Stimulated activated CD4-positive, alpha-beta T cell treated with anti-CD3 and anti-CD28 coated beads, Interleukin-2, amount 100 ng/mL, for 48 hours (primary cell): ENCODE results near the gene COLQ.
"Not testable (repeated sequence)": the region's sequence is repeated elsewhere in the genome, so short reads cannot be mapped to it uniquely, and the experiment has no call there.

Experiments
- DNase-seq, 2 donors: peaks; one replicate each; pipeline ENCODE4 v3.0.0-alpha.2; 2020

The COLQ gene

DNA sequence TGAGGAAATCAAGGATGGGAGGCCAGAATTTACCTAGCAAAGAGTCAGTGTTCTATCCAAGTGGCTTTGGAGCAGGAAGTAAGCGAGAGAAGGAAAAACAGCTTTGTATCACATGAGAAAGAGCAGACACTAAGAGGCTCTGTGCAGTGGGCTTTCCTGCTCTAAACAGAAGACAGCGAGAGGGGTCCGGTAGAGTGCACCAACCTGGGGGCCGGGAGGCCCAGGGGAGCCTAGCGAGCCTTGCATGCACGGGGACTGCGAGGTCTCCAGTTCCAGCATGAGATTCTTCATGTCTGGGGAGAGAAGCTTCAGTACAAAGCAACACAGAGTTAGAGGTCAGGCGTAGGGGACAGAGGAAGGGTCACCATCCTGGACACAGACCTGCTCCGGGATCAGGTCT, 33.5 kb downstream of the COLQ start:
- DNase-seq: no peak

DNA sequence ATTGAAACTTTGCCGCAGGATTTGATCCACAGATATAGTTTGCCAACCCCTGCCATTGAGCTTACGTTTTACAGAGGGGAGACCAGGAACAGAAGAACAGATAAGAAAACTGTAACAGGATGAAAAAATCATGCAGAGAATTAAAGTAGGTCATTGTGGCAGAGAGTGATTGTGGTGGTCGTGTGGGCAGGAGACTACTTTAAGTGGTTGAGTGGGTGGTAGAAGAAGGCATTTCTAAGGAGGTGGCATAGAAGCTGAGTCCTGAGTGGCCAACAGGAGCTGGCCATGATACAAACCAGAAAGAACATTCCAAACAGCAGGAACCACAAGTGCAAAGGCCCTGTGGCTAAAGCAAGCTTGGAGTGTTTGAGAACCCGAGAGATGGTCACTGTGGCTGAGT, 34.5 kb downstream of the COLQ start:
- DNase-seq: no peak

- DNase-seq: no peak
Measured at GRCh38 chr3:15486020-15486419, 35.5 kb downstream of the COLQ start.

DNA sequence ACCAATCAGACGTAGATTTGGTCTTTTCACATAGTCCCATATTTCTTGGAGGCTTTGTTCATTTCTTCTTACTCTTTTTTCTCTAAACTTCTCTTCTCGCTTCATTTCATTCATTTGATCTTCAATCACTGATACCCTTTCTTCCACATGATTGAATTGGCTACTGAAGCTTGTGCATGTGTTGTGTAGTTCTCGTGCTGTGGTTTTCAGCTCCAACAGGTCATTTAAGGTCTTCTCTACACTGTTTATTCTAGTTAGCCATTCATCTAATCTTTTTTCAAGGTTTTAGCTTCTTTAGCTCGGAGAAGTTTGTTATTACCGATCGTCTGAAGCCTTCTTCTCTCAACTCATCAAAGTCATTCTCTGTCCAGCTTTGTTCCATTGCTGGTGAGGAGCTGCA, 37.0 kb downstream of the COLQ start:
- DNase-seq: not testable (repeated sequence)

GRCh38 chr3:15479400-15480224, 41.9 kb downstream of the COLQ start:
- DNase-seq: no peak

DNA sequence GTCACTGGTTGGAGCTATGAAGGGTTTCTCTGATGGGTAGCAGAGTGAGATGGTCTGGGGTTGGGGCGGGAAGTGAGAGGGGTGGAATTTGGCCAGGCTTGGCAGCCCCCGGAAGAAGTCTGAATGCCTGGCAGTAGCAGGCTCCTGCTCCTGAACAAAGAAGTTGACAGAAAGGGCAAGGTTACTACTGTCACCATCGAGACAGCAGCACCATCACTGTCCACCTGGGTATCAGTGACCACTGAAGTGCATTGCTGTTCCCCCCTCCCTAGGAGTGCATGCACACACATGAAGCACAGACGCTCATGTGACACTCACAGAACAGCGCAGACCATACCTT, 42.9 kb downstream of the COLQ start:
- no peak for DNase-seq

DNA sequence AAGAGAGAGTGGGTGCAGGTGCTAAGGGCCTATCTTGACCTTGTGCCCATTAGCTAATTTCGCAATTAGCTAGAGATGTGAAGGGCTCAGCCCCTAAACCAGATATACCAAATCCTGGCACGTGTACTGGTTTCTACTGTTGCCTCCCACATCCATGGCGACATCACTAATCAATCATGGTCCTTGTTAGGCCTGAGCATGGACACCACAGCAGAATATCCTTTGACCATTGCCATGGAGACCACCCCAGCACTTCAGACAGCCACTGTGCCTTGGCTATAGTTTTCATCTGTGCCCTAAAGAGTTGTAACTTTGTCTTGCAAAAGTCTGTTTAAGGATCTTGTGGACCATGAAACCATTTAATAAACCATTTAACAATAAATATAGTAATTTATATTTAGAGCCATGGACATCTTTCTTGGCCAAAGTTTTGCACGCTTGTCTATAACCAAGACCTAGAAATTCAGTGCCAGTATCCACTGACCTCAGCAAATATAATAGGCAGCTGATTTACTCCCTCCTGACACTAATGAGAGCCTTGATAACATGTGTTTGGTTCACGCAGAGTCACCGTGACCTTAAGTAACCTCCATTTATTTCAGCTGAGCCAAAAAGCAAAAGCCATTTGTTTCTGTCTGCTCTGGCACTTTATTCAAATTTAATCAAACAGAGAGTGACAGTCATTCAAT, 43.4 kb downstream of the COLQ start:
- no peak for DNase-seq

- no peak for DNase-seq
Measured at GRCh38 chr3:15476378-15476777, 45.1 kb downstream of the COLQ start.

- no peak for DNase-seq
Measured at GRCh38 chr3:15475161-15475560, 46.3 kb downstream of the COLQ start.

- no peak for DNase-seq
Measured at GRCh38 chr3:15471861-15472260, 49.6 kb downstream of the COLQ start.

DNA sequence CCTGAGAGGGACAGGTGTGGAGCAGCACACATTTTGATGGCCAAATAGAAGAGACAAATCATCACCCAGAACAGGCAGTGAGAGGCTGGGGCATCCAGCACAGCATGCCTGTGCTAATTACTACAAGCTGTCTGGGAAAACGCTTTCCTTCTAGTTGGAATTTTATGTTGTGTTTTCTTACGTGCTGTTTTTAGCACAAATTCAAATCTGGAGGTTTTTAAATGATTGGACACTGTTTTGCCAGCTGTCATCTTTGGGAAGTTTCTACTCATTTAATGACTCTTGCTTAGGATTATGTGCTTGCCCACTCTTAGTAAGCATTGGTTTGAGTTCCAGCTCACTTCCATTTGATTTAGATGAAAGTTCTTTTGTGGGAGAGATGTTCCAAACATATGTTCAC, 50.7 kb downstream of the COLQ start:
- no peak for DNase-seq

GRCh38 chr3:15470261-15470660, 51.2 kb downstream of the COLQ start:
- DNase-seq: no peak

DNA sequence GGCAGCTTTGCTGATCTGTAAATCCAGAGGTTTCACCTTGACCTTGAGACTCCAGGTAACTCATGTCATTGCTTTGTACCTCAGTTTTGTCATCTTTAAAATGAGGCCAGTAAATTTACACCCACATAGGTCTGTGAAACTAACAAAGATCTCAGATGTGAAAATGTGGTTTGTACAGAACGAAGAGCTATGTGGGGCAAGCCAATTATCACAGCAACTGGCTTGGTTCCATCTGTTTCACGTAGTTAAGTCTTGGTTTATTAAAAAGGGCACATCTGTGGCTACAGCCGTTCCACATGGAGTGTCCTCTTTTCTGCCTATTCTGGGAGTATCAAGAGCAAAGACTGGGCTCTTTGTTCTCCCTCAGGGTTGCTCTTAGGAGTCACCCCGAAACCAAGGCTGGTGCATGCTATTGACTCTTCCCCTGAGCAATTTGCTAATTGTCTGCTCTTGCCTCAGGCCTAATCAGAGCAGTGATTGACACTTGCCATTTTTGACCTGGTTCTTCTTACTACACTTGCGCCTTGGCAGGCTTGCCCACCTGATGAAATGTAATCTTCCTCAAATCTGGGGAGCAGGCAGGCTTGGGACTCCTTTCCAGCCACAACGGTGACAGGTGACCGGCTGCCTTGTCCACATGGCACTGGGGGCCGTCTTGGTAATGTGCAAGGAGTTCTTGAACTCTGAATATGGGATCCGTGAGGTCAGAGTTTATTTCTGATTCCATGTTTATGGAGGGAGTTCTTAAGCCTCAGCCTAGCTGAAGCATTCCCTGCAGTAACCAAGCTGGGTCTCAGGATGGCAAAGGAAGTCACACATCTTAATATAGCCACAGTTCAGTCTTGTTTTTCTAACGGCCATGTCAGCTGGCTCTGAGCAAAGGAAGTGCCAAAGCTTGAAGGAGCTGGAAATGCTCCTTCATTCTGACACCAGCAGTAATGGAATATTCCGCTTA, 54.0 kb downstream of the COLQ start:
- no peak for DNase-seq

DNA sequence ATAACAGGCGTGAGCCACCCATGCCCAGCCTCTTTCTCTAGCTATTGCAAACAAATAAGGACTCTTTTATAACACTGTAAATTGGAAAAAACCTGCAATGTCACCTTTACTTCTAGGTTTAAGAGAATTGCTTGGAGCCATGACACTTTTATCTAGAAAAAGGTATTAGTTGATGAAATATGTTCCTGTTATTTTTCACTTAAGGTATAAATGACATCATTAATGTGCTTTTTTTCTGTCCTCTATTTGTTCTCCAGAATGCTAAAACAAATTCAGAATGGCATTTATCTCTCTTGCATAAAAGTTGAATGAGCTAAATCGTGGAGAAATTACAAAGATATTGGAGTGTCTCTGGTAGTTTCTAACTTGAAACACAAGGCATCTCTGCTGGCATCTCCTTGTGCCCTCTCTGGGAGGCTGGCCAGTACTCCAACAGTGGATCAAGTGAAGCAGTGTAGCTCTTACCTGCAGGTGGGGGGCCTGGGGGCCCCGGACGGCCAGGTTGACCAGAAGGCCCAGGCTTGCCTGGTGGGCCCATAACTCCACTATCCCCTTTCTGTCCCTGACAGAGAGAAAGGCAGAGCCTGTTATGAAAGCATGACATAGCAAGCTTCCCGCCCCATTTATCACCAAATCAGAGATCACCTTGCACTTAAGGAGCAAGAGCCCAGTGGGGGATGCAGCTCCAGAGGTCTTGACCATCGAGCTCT, 55.5 kb downstream of the COLQ start:
- DNase-seq: no peak

GRCh38 chr3:15462451-15462850, 59.1 kb downstream of the COLQ start:
- no peak for DNase-seq

DNA sequence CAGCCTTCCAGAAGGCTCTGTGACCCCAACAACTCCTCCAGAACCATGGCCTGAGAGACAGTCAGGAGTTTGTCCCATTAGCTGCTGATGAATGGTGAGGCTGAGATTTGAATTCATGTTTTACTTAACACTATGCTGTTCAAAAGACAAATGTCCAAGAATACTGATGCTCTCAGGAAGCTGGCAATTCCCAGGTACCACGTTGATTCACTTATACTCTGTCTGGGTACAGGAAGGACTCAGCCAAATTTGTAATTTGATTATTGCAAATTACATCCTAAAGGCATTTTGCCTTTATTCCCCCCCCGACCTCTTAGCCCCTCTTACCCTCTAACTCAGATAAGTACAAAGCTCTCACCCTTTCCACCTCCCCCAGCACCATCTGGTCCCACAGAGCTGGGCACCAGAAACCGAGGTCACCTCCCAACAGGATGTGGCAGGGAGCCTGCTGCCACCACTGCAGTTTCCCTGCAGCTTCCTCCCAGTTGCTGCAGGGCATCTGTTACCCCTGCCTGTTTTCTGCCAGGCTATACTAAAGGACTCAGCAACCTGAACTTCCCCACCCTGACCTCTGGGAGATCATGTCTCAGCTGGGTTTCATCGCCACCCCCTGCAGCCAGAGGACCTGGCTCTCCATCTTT, 60.5 kb downstream of the COLQ start:
- DNase-seq: no peak

- no peak for DNase-seq
Measured at GRCh38 chr3:15458212-15458780, 63.2 kb downstream of the COLQ start.

- not testable (repeated sequence) for DNase-seq
Measured at GRCh38 chr3:15456915-15457314, 64.6 kb downstream of the COLQ start.

DNA sequence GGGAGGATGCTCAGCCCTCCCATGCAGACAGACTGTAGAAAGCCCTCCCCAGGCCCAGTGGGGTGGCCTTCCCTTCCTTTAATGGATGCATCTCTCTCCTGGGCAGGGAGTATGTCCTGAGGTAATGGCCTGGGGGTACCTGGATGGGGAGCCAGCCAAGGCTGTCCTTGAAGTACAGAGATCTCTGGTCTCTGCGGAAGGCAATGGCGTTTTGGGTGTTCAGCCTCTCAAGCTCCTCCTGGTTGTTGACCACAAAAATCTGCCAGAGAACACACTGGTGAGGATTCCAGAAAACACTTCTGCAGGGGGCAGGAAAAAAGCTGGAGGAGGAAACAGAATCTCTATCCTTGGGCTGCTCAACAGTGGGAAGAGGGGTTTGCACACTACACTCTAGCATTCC, 65.2 kb downstream of the COLQ start:
- no peak for DNase-seq

- no peak for DNase-seq
Measured at GRCh38 chr3:15455756-15456155, 65.8 kb downstream of the COLQ start.

GRCh38 chr3:15454965-15455364, 66.5 kb downstream of the COLQ start:
- DNase-seq: no peak
